T-helper 1 cell treated with Interleukin-12 subunit alpha and Interleukin-12 subunit beta and Interleukin-4 antibody, amounts not matched to agents 30 μg/mL and 1 μg/mL, for 36 hours (primary cell): ENCODE data around the gene HLA-E.
"Not testable (repeated sequence)": the region's sequence is repeated elsewhere in the genome, so short reads cannot be mapped to it uniquely, and the experiment has no call there.

Source experiments
- H3K27ac Mint-ChIP-seq: one replicate; pipeline ENCODE4 v1.8.0; 2021; ENCODE audit warnings: mild to moderate bottlenecking, mixed read lengths
- H3K27me3 Mint-ChIP-seq: one replicate; pipeline ENCODE4 v1.8.0; 2021; ENCODE audit warnings: low read depth, mixed read lengths
- H3K36me3 Mint-ChIP-seq: one replicate; pipeline ENCODE4 v1.8.0; 2021; ENCODE audit warnings: low read depth, mixed read lengths
- H3K4me1 Mint-ChIP-seq: one replicate; pipeline ENCODE4 v1.8.0; 2021; ENCODE audit warnings: low read depth, mixed read lengths
- H3K4me3 Mint-ChIP-seq: one replicate; pipeline ENCODE4 v1.8.0; 2021; ENCODE audit warnings: mild to moderate bottlenecking, moderate library complexity, mixed read lengths
- H3K9me3 Mint-ChIP-seq: one replicate; pipeline ENCODE4 v1.8.0; 2021; ENCODE audit warnings: mixed read lengths

The HLA-E gene

DNA sequence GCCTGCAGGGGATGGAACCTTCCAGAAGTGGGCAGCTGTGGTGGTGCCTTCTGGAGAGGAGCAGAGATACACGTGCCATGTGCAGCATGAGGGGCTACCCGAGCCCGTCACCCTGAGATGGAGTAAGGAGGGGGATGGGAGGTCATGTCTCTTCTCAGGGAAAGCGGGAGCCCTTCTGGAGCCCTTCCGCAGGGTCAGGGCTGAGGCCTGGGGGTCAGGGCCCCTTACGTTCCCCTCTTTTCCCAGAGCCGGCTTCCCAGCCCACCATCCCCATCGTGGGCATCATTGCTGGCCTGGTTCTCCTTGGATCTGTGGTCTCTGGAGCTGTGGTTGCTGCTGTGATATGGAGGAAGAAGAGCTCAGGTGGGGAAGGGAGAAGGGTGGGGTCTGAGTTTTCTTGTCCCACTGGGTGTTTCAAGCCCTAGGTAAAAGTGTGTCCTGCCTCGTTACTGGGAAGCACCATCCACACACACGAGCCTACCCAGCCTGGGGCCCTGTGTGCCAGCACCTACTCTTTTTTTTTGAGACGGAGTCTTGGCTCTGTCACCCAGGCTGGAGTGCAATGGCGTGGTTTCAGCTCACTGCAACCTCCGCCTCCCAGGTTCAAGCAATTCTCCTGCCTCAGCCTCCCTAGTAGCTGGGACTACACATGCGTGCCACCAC lies 2.1 kb downstream of the HLA-E start:
- not testable (repeated sequence) for H3K9me3 Mint-ChIP-seq, H3K27me3 Mint-ChIP-seq
- peaks cover 46% of the 10 kb centered on the region for H3K36me3 Mint-ChIP-seq
- H3K4me1 Mint-ChIP-seq, result peaks cover 64% of the 10 kb centered on the region
- peak overlapping the region; percentile 99 for H3K4me3 Mint-ChIP-seq
- peak overlapping the region; percentile 78 for H3K27ac Mint-ChIP-seq

GRCh38 chr6:30491991-30492952 lies 3.0 kb downstream of the HLA-E start:
- Mint-ChIP-seq H3K4me1 (peaks cover 73% of the 10 kb centered on the region), H3K36me3 (peaks cover 46% of the 10 kb centered on the region), H3K4me3 (peak overlapping the region; percentile 99), H3K27me3 (no peaks in the 10 kb centered on the region), H3K9me3 (no peaks in the 10 kb centered on the region), H3K27ac (peak overlapping the region; percentile 72)

- Mint-ChIP-seq H3K9me3 (no peaks in the 10 kb centered on the region), H3K27ac (peak overlapping the region; percentile 67), H3K36me3 (peaks cover 46% of the 10 kb centered on the region), H3K27me3 (no peaks in the 10 kb centered on the region), H3K4me1 (peaks cover 67% of the 10 kb centered on the region), H3K4me3 (peak overlapping the region; percentile 54)
Observed at GRCh38 chr6:30493643-30494250, 4.4 kb downstream of the HLA-E start.

DNA sequence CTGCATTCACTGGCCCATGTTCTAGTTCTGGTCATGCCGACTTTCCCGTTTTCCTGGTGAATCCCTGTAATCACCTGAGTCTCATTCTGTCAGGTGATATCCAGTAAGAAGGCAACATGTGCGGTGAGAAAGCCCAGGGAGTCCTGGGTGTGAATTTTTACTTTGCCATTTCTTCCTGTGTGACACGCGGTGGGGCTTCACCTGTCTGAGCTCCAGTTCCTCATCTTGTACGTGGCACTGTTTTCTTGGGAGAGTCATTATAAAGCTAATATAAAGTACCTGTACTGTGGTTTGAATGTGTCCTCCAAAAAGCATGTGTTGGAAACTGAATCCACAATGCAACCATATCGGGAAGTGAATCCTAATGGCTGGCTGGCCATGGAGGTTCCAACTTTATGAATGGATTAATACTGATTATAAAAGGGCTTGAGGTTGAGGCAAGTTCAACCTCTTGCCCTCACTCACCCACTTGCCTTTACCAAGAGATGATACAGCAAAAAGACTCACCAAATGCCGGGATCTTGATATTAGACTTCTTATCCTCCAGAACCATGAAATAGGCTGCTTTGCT lies 5.1 kb downstream of the HLA-E start:
- Mint-ChIP-seq H3K27ac (peak overlapping the region; percentile 67), H3K4me1 (peaks cover 64% of the 10 kb centered on the region), H3K4me3 (peak overlapping the region; percentile 54), H3K27me3 (no peaks in the 10 kb centered on the region), H3K9me3 (no peaks in the 10 kb centered on the region), H3K36me3 (peaks cover 42% of the 10 kb centered on the region)

DNA sequence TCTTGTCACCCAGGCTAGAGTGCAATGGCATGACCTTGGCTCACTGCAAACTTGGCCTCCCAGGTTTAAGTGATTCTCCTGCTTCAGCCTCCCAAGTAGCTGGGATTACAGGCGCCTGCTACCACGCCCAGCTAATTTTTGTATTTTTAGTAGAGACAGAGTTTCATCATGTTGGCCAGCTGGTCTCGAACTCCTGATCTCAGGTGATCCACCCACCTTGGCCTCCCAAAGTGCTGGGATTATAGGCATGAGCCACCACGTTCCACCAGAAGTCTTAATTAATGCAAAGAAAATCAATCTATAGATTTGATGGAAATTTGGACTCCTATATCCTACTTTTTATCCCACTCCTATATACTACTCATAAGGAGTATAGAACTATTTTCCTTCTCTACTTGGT lies 5.8 kb downstream of the HLA-E start:
- H3K36me3 Mint-ChIP-seq, result peaks cover 42% of the 10 kb centered on the region
- peaks cover 64% of the 10 kb centered on the region for H3K4me1 Mint-ChIP-seq

DNA sequence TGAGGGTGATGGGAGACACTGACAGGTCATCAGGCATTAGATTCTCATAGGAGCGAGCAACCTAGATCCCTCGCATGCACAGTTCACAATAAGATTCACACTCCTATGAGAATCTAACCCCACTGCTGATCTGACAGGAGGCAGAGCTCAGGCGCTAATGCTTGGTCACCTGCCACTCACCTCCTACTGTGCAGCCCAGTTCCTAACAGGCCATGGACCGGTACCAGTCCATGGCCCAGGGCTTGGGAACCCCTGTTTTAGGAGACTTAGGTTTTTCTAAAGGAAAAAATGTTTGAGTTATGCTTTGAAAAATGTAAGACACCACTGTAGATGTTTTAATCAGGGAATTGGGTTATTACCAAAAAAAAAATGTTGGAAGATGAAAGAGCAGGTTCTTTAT lies 6.7 kb downstream of the HLA-E start:
- Mint-ChIP-seq H3K36me3 (peaks cover 32% of the 10 kb centered on the region), H3K9me3 (no peaks in the 10 kb centered on the region), H3K4me3 (no peak overlapping the region), H3K27ac (no peak overlapping the region), H3K27me3 (no peaks in the 10 kb centered on the region), H3K4me1 (peaks cover 66% of the 10 kb centered on the region)

More for the DNA sequence above, 5.8 kb downstream of the HLA-E start:
- not testable (repeated sequence) for H3K27me3 Mint-ChIP-seq, H3K9me3 Mint-ChIP-seq, H3K27ac Mint-ChIP-seq, H3K4me3 Mint-ChIP-seq

GRCh38 chr6:30497261-30497599 lies 7.9 kb downstream of the HLA-E start:
- not testable (repeated sequence) for H3K4me3 Mint-ChIP-seq, H3K9me3 Mint-ChIP-seq, H3K27ac Mint-ChIP-seq, H3K27me3 Mint-ChIP-seq
- H3K4me1 Mint-ChIP-seq, result peaks cover 57% of the 10 kb centered on the region
- H3K36me3 Mint-ChIP-seq, result peaks cover 20% of the 10 kb centered on the region

GRCh38 chr6:30497714-30498113 lies 8.4 kb downstream of the HLA-E start:
- no peaks in the 10 kb centered on the region for H3K9me3 Mint-ChIP-seq
- H3K27me3 Mint-ChIP-seq, result no peaks in the 10 kb centered on the region
- no peak overlapping the region for H3K4me3 Mint-ChIP-seq
- H3K4me1 Mint-ChIP-seq, result peaks cover 52% of the 10 kb centered on the region
- H3K27ac Mint-ChIP-seq, result no peak overlapping the region
- peaks cover 15% of the 10 kb centered on the region for H3K36me3 Mint-ChIP-seq

DNA sequence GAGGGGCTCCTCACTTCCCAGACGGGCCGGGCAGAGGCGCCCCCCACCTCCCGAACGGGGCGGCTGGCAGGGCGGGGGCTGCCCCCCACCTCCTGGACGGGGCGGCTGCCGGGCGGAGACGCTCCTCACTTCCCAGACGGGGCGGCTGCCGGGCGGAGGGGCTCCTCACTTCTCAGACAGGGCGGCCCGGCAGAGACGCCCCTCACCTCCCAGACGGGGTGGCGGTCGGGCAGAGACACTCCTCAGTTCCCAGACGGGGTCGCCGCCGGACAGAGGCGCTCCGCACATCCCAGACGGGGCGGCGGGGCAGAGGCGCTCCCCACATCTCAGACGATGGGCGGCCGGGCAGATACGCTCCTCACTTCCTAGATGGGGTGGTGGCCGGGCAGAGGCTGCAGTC lies 9.4 kb downstream of the HLA-E start:
- H3K36me3 Mint-ChIP-seq, H3K27ac Mint-ChIP-seq, H3K27me3 Mint-ChIP-seq, H3K4me3 Mint-ChIP-seq, H3K9me3 Mint-ChIP-seq: not testable (repeated sequence)
- peaks cover 45% of the 10 kb centered on the region for H3K4me1 Mint-ChIP-seq

- Mint-ChIP-seq H3K4me1 (peaks cover 28% of the 10 kb centered on the region), H3K27me3 (no peaks in the 10 kb centered on the region), H3K27ac (peak overlapping the region; percentile 39), H3K4me3 (peak overlapping the region; percentile 46), H3K36me3 (no peaks in the 10 kb centered on the region), H3K9me3 (no peaks in the 10 kb centered on the region)
Observed at GRCh38 chr6:30500421-30501355, 11.4 kb downstream of the HLA-E start.

GRCh38 chr6:30507849-30508827 lies 18.8 kb downstream of the HLA-E start:
- Mint-ChIP-seq H3K36me3 (no peaks in the 10 kb centered on the region), H3K4me1 (peaks cover 42% of the 10 kb centered on the region), H3K9me3 (no peaks in the 10 kb centered on the region)

DNA sequence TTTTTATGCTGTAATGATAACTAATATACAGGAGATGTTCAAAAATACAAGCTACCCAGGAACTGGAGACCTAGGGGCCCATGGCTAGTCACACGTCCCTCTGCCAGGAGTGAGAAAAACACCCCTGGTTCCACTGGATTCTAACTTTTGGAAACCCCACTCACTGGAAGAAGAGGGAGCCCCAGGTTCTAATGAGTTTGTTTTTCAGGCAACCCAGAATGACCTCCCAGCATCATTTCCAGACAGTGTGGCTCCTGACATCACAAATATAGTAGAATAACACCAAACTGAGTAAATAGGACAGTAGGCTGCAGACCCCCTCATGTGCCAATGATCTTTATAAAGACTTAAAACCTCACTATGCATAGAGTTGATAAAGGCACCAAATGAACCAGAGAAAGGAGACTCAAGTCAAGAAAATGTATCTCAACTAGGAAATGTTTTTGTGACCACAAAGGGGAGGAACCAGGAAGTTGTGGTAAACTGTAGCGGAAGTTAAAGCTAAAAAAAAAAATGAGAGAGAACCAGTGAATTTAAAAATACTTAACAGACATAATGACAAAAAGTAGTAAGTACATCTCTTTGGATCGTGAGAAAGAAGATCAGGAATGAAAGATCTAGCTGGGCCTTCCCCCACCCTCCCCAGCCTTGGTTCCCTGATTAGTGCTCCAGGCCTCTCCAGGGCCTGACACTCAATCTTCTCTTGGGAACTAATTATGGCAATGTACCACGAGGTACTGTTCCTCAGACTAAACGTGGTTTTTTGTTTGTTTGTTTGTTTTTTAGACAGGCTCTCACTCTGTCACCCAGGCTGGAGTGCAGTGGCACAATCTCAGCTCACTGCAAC lies 19.8 kb downstream of the HLA-E start:
- Mint-ChIP-seq H3K4me1 (peaks cover 44% of the 10 kb centered on the region), H3K9me3 (no peaks in the 10 kb centered on the region), H3K27me3 (no peaks in the 10 kb centered on the region), H3K36me3 (no peaks in the 10 kb centered on the region), H3K27ac (peak overlapping the region; percentile 85), H3K4me3 (peak overlapping the region; percentile 53)

More at GRCh38 chr6:30507849-30508827, 18.8 kb downstream of the HLA-E start:
- peak overlapping the region; percentile 85 for H3K27ac Mint-ChIP-seq
- no peak overlapping the region for H3K4me3 Mint-ChIP-seq
- H3K27me3 Mint-ChIP-seq, result no peaks in the 10 kb centered on the region
